Measurements from ENCODE around the gene GPANK1. TPM values are rescaled to one million over a fixed set of nuclear protein-coding genes. Genes with fewer than 3 reads are reported as not detected.
A peak's percentile ranks its signal among the peaks of the same experiment; 100 is the strongest.

Gene GPANK1
- total and polyA plus RNA-seq, 2 of the 13 experiments (the other 11 are each of a cell fraction or from before 2014, with no cell fraction given): 15.4 to 22.8 TPM

GRCh38 chr6:31666337-31666965 lies 1.7 kb upstream of the GPANK1 start (continued):
- TF ChIP-seq ZNF670 (CRISPR knock-in tag; IDR thresholded peaks at IDR 0.05; ENCODE audit: borderline replicate concordance): 0 out of 2 replicates have a peak, but pooled peaks have one; percentile 37
- 0 out of 2 replicates have a peak, but pooled peaks have one; percentile 83 for TF ChIP-seq FOXO4 (CRISPR knock-in tag; conservative IDR thresholded peaks at IDR 0.05)
- TF ChIP-seq ZNF839 (CRISPR knock-in tag; IDR thresholded peaks at IDR 0.05; ENCODE audit: borderline replicate concordance): 0 out of 2 replicates have a peak, but pooled peaks have one; percentile 39
- TF ChIP-seq ZNF160 (CRISPR knock-in tag; IDR thresholded peaks at IDR 0.05): 0 out of 2 replicates have a peak, but pooled peaks have one; percentile 74
- no peak for TF ChIP-seq FOXM1 (CRISPR knock-in tag; IDR thresholded peaks at IDR 0.05)
- 0 out of 2 replicates have a peak, but pooled peaks have one; percentile 9 for TF ChIP-seq MED1 (CRISPR knock-in tag; IDR thresholded peaks at IDR 0.05)
- no peak for TF ChIP-seq FOXC1 (CRISPR knock-in tag; IDR thresholded peaks at IDR 0.05; ENCODE audit: borderline replicate concordance)
- peak; percentile 61; the same call in 1 of the 2 replicates for TF ChIP-seq MTERF4 (CRISPR knock-in tag; IDR thresholded peaks at IDR 0.05)
- TF ChIP-seq CREM (IDR thresholded peaks at IDR 0.05): no peak
- TF ChIP-seq CREM (CRISPR knock-in tag; IDR thresholded peaks at IDR 0.05): no peak
- TF ChIP-seq TSC22D2 (CRISPR knock-in tag; IDR thresholded peaks at IDR 0.05; ENCODE audit: borderline replicate concordance): no peak
- TF ChIP-seq ZNF44 (CRISPR knock-in tag; IDR thresholded peaks at IDR 0.05): 0 out of 2 replicates have a peak, but pooled peaks have one; percentile 30
- TF ChIP-seq ATF7-NPFF (CRISPR knock-in tag; IDR thresholded peaks at IDR 0.05; ENCODE audit: low read depth): 0 out of 2 replicates have a peak, but pooled peaks have one; percentile 2
- 0 out of 2 replicates have a peak, but pooled peaks have one; percentile 38 for TF ChIP-seq AHDC1 (CRISPR knock-in tag; IDR thresholded peaks at IDR 0.05; ENCODE audit: borderline replicate concordance)
- peak; percentile 15; the same call in 1 of the 2 replicates for TF ChIP-seq NCOR1 (IDR thresholded peaks at IDR 0.05; ENCODE audit: borderline replicate concordance, low read length)
- 0 out of 2 replicates have a peak, but pooled peaks have one; percentile 18 for TF ChIP-seq ZNF230 (CRISPR knock-in tag; IDR thresholded peaks at IDR 0.05)
- TF ChIP-seq ZBTB4 (CRISPR knock-in tag; IDR thresholded peaks at IDR 0.05; ENCODE audit: borderline replicate concordance): no peak

Measured in HepG2 (cell line).